GM21447 (cell line): ENCODE measurements around the gene CPVL.

ENCODE experiments used
- ATAC-seq: cut with Tn5 transposase; IDR thresholded peaks from one replicate; pipeline ENCODE4 v1.9.1; 2021; ENCODE audit not compliant: unreplicated experiment

Gene CPVL

DNA sequence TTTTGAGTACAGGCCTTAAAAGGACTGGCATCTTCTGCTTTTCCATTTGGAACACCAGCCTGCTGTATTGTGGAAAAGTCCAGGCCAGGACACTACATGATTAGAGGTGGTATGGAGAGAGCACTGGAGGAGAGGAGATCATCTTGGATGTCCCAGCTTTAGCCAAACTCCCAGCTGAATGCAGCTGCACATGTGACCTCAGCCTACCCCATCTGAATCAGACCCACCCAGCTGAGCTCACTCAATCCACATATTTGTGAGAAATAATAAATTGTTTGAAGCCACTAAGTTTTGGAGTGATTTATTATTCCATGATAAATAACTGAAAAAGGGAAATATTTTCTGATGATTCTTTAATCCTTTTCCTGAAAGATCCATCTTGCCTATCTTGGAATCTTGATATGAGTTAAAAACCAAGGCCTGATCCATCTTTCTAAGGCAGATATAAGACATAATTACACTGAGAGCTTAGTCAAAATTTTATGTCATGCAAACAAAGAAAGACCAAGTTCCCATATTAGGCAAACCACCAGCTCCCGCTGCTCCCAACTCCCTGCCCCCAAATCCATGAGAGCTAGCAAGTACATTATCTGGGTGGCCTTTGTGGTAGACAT lies 133.1 kb downstream of the CPVL start:
- ATAC-seq = no peak

DNA sequence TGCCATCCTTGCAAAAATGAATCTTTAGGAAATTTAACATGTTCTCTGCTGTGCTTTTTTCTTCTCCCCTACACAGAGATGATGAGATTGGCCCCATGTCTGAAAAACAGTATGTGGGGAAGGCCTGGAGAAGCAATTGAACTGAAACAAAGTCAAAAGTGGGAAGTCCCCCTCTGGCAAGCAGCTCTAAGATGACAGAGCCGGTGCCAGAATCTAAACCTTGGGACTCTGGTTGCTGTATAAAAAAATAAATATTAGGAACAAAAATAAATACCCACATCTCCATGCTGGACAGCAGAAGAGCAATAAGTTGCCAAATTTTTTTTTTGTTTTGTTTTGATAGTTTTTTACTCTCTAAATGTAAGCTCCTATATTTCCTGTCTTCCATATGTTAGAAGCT lies 136.4 kb downstream of the CPVL start:
- no peak for ATAC-seq

DNA sequence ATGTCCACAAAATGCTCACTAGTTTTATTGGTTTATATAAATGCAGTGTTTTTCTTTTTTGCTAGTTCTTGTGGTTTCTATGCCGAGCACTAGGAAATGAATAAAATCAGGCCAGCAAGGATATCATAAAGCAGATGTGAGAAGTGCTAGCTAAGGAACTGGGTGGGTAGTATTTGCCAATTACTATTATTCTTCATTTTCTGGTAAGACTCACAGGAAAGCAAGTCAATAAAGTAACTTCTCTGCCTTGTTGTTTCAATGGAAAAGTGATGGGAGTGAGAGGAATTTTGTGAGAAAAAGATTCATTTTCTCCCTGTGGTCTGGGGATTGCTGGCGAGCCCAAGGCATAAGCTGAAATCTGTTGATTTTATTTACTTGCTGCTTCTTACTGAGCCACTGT lies 137.7 kb downstream of the CPVL start:
- ATAC-seq = no peak

DNA sequence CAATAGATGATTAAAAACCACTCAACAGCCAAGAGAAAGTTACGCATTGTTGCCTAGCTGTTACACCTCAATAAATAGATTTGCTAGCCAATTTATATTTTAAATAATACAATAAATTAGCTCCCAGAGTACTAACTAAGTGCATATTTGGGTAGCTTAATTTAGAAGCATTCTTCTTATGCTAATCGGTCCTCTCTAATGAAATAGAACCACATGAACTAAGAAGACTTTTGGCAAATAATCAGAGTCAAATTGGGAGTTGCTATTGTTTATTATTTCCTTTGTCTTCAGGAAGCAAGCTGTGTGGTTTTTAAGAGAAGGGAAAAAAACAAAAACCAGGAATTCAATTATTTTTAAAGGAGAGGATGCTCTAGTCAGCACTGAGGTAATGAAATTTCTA lies 139.2 kb downstream of the CPVL start:
- no peak for ATAC-seq

DNA sequence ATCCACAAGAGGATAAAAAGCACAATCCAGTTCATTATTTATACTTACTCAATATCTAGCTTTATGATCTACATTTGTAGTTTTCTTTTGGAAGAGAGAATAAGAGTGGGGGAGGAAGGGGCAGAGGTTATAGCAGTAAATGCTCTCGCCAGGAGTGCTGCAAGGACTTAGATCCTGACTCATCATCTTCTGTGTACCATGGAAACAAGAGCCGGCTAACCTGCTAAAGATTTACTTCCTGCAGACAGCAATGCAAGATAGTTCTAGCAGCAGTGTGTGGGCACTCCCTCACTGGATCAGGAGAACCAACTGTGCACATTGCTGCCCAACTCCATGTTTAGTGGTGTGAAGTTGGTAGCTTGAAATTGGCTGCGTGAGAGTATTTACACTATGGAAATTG lies 140.5 kb downstream of the CPVL start:
- no peak for ATAC-seq

DNA sequence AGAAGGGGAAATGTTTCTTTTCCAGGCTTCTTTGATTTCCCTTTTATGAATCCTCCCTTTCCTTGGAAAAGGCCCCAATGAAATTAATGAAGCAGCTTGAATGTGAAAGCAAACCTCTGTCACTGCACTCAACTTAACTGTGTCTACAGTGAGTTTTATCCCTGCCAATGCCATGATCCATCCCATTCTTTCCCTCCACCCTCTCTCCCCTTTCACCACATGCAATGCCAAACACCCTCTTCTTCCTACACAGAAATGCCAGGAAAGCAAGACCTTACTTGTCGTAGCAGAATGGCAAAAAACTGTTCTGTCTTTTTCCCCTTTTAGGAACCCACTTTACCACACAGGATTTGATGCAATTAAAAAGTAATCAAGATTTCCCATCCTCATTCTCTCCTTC lies 140.9 kb downstream of the CPVL start:
- no peak for ATAC-seq

DNA sequence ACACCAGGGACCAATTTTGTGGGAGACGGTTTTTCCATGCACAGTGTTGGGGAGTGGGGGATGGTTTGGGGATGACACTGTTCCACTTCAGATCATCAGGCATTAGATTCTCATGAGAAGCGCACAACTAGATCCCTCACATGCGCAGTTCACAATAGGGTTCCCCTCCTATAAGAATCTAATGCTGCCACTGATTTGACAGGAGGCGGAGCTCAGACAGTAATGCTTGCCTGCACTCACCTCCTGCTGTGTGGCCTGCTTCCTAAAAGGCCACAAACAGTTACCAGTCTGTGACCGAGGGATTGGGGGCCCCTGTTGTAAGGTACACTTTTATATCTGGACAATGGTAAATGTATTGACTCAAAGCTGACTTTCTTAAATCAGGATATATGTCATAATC lies 142.6 kb downstream of the CPVL start:
- no peak for ATAC-seq

DNA sequence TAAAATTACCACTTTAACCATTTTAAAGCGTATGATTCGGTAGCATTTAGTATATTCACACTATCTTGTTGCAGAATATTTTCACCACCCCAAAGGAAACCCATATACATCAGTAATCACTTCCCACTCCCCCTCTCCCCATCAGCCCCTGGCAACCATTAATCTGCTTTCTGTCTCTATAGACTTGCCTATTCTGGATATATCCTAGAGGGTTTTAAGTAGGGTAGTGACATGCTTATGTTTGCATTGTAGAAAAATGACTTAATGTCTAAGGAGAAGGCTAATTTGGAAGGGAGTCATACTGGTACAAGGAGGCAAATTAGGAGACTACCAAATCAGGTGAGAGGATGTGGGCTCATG lies 145.6 kb downstream of the CPVL start:
- no peak for ATAC-seq

DNA sequence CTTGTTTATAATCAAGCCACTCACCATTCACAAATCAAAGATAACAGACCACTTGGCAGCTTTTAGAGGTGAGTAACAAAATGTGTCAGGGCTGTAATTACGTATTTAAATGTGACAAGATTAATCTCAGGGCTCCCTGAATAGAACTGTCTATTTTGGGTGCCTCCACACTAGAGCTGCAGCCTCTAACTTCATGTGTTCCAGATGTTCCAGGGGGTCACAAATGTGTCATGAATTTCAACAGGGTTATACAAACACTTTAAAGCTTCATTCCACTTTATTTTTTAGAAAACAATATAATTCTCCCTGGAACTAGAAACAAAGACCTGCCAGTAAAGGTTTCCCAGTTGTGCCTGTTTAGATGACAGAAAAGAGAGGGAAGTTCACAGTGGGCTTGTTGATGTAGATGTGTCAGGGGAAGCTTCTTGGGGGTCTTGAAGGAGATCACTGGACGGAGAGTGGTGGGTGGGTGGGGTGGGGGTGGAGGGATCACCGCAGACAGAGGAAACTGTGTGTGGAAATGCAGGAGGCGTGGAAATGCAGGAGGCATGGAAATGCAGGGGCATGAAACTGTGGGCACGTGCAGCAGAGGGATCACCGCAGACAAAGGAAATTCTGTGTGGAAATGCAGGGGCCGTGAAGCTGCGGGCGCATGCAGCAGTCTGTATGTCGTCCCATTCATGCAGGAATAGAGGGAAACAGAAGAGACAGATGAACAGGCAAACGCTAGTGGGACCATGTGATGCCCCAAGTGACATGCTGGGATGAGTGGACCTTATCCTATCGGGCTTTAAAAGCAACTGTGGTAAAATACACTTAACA lies 146.2 kb downstream of the CPVL start:
- no peak for ATAC-seq

DNA sequence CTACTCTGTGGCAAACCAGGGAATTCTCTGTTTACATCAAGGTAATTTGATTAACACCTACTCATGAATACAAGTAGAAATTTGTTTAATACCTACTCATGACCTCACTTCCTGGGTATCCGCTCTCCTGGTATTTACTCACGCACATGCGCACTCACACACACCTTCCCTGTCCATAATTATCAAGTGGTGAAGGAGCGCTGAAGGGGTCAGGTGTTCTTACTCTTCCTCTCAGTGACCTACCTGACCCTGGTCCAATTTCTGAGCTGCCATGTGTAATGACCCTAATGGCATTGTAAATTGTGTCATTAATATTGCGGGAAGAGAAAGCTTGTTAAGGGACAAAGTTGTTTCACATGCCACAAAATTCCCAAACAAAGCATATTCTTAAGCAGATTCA lies 146.9 kb downstream of the CPVL start:
- ATAC-seq = no peak

DNA sequence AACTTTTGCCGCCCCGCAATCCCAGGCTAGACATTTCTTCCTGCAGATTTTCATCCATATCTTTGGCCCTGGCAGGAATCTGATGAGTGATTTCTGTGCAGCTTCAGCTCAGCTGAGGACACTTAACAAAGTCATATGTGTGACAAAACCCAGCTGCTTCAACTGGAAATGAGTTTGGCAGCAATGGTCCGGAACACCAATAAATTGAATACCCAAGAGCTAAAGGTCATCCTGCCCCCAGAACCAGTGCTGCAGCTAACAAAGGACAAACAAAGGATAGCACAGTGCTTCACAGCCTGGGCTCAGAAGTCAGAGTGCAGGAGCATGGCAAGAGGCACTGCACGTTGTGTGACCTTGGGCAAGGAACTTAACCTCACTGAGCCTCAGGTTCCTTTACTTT lies 148.2 kb downstream of the CPVL start:
- ATAC-seq = no peak

DNA sequence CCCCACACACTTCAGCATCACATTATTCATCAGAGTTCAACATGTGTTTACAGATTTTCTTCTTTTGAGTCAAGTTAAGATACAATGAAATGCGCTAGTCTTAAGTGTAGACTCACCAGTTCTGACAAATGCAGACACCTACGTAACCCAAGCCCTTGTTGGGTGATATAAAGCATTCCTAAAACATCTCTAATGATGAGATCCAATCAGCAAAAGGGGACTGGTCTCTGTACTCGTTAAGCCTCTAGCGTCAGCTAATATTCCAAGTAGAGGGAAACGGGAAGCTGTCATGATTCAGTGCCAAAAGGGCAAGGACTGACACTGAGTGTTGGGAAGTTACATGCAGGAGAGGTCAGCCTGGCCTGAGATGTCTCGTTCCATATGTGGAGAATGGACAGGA lies 149.5 kb downstream of the CPVL start:
- ATAC-seq = no peak

DNA sequence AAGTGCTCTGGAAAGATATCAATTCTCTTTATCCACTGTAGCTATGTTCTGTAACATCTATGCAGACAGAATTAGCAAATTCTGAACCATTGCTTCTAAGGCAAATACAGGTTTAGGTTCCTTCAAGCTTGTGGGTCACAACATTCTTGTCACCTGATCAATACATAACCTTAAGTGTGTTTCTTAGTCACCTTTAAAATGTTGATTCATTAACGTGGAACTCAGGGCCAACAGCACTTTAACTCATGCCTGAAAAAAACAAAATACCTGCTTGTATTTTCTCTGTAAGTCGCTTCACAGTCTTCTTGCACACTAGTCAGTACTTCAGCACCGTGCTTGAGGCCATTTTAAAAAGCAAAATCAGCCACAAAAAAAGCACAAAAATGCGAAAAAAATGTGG lies 153.0 kb downstream of the CPVL start:
- ATAC-seq = no peak

DNA sequence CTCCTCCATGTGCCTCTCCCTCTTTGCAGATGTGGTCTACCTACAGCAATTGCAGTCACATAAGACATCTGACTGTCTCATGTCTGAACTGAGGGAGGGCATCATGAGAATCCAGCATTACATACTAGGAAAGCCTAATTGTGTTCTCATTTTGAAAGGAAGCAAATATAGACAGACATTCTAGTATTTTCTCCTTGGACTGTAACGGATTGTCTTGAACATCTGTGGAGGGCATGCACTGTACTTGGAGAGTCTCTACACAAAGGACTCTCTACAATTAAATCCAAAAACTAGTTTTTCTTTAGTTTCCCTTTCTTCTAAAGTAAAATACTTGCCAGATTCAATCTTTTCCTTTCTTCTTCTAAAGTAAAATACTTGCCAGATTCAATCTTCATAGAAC lies 153.5 kb downstream of the CPVL start:
- no peak for ATAC-seq

DNA sequence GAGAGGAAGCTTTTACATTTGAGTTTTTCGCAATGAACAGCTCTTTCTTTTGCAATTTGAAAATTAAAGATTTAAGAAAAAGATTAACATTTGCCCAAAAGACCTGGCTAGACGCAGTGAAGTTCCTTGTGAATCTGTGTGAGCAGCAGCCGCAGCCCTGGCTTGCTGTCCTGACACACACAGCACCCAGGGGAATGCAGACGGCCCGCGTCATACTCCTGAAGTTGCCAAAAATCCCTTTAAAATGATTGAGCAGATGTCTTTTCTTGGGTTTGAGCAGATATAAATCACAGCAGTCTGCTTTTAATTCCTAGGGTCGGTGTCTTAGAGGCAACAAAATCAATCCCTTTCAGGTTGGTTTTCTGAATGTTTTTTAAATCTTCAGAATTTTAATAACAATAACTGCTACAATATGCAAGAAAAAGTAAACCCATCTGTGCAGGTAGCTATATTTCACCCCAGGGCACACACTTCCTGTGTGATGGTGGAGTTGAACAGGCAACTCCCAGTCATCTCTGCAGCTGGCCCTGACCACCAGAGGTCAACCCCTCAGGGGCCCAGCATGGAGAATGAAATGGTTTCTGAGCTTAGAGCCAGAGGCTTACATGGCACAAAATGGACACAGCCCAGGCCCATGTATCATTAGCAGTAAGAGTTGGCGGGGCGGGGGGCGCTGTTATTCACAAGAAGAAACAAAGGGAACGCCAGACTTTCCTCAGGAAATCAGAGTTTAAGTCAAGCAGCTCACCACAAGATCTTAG lies 156.0 kb downstream of the CPVL start:
- no peak for ATAC-seq

DNA sequence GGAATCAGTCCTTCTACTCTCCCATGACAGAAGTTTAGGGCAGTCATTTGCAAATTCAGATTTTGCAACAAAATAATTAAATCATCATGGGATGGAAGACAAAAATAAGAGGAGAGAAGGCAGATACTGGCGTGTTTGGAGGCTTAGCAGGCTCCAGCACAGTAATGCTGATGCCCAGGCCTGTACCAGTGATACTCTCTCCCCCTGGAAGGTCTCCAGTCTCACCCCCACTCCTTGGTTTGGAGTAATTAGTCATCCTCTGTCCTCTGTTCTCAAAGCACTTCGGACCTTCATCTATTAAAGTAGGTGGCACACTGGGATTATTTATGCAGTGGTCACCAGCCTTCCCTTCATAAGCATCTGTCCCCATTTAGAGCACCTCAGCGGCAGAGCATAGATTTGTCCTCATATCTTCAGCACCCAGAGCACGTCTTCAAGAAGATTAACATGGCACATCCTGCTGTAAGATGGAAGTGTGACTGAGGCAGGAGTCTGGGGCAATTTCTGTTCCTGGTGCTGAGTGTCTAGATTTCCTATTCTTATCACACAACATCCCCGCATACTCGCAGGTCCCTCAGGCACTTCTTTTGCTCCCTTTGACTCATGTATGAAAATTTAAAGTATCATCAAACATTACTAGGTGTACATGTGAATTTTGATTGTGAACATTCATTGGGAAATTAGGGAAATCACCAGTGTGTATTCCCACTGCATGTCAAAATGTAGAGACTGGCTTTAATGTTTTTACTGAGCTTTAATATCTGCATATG lies 156.9 kb downstream of the CPVL start:
- ATAC-seq = no peak

DNA sequence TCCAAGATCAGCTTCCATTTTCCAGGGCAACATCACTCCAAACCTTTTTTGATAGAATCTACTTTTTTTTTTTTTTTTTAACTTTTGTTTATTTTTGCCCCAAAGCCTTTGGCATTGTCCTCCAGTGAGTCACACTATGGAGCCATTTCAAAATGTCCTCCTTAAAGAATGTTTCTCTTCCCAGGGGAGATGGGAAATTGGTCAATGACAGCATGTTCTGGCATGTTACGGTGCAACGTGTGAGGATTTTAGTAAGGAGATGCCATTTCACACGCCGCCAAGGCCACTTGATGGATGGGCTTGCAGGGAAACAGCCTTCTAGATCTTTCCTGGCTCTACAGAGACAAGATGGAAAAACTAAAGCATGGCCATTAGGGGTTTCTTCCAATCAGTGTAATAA lies 157.5 kb downstream of the CPVL start:
- ATAC-seq = no peak

DNA sequence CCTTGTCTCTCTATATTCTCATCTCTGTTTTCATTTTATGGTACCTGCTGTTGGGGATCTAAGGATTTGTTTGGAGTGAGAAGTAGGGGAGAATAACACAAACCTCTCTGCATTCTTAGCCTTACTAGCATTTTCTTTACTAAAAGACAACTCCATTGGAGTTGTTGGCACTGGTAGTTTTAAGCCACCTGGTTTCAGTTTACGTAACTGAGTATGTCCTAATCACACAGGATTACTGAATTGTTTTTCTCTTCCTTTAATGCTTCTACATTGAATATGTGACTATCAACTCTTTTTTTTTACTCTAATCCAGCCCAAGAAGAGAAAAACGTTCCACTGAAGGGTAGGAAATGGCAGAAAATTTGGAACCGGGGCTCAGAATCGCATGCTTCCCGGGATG lies 158.2 kb downstream of the CPVL start:
- ATAC-seq = no peak

DNA sequence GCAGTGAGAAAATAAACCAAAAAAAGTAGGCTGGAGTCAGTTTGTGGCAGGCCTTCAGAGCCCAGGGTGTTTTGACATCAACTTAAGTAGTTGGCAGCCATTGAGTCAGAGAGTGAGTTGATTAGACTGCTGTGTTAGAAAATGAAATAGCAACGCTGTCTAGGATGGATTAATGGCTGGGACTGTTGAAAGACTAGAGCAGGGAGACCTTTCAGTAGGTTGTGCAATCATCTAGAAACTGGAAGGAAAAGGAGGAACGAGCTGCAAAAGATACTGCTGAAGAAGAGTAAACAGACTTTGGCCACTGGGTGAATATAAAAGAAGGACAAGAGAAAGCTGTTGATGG lies 159.6 kb downstream of the CPVL start:
- no peak for ATAC-seq

DNA sequence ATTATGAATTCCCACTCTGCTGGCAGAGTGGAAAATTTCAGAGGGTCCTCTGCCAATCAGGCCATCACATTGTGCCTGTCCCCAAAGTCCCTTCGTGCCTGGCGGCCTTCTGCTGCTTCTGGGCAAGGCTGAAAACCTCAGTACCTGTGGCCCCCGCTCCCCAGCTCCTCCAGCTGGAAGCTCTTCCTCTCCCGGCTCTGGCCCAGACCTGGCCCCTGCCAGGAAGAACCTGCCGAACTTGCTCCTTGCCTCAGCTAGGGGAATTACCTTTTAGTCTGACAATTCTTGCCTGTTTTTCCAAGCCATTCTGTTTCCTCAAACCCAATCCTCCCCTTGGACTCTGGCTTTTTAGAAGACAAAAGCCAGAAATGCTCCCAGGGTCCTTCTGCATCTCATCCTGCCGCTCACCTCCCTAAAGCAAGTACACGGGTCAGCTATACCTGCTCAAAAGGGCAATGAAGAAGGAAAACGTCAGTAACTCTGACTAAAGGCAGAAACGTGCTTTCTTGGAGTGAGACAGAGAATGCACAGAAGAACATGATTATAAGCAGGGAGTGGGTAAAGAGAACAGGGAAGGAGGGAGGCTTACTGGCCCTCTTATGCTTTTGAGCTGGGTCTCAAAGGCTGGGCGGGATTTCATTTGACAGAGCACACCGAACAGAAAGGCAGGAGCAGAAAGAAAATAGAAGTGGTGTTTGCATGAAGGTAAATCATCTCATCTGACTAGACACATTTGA lies 160.1 kb downstream of the CPVL start:
- no peak for ATAC-seq

DNA sequence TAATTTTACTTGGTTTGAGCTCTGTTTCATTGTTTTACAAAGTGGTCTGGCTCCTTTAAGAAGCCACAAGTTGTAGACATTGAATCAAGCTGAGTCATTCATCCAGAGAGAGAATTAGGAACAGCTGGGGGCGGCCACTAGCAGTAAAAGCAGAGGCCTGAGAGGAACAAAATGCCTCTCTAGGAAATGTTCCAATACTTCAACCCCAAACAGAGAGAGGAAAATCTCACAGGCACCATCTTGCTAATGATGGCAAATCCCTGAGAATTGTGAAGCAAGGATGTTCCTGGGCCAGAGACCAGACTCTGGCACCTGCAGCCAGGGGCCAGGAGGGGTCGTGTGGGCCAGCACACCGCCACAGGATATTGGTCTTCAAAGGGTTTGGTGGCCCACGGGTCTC lies 161.7 kb downstream of the CPVL start:
- ATAC-seq = no peak
